ENCODE measurements around the gene SLC39A5. TPM values are rescaled to one million over a fixed set of nuclear protein-coding genes. Genes with fewer than 3 reads are reported as not detected.
A peak's percentile ranks its signal among the peaks of the same experiment; 100 is the strongest.

SLC39A5 gene
- total RNA-seq, 1 donor from 2014 or later, result 1.00 TPM

- peaks cover 30% of the 10 kb centered on the region for H3K36me3 Mint-ChIP-seq (ENCODE audit: low read depth)
- DNase-seq, result peak; percentile 21
Measured at GRCh38 chr12:56220611-56221231, 9.1 kb upstream of the SLC39A5 start.

DNA sequence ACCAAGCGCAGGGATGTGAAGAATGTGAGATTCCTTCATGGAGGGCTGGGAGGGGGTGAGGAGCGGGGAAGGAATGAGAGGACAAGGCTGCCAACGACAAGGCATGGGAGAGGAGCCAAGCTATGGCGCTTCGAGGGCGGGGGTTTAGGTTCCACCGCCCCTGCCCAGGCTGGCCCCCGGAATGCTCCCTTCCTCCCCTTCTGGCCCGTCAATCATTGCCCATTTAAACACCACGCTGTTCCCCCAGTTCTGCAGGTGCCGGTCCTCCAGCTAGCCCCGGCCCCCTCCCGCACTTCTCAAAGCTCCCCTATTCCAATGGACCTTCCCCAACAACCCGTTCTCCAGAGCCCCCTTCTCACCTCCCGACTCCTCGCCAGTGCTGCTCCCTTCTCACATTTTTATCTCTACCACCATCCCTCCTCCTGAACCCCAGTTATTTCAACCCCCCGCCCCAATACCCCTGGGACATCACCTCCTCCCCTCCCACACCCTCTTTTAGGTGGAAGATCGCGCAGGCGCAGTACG is 8.6 kb upstream of the SLC39A5 start:
- DNase-seq, result no peak
- Mint-ChIP-seq H3K36me3 (ENCODE audit: low read depth) (peaks cover 28% of the 10 kb centered on the region), H3K4me1 (peaks cover 55% of the 10 kb centered on the region), H3K27ac (peak overlapping the region; percentile 98), H3K9me3 (no peaks in the 10 kb centered on the region), H3K4me3 (peak overlapping the region; percentile 99), H3K27me3 (no peaks in the 10 kb centered on the region)
- intact Hi-C loops (cut with micrococcal nuclease), result loop anchor here (1.0 to 5.0 kb wide), 8 partner anchors 46 to 1300 kb away; partner anchors contain the start of genes COQ10A, CS, DDIT3 and MYL6
- ATAC-seq (ENCODE audit: low read depth), result peak; percentile 23
- ChIA-PET CTCF (interaction anchor here (0.6 to 4.0 kb wide), 13 partner anchors 12 to 483 kb away, joined by 3 to 52 read pairs (median 6); partner anchors contain the start of genes ANKRD52, ESYT1, GLS2 and PA2G4), POLR2A (interaction anchor here (0.7 to 4.0 kb wide), 40 partner anchors 9 to 939 kb away, joined by 3 to 111 read pairs (median 6); partner anchors contain the start of genes ANKRD52, BLOC1S1, CD63 and CNPY2)
- TF ChIP-seq CTCF (IDR thresholded peaks at IDR 0.05), result no peak

More at GRCh38 chr12:56220611-56221231, 9.1 kb upstream of the SLC39A5 start:
- Mint-ChIP-seq H3K27me3 (no peaks in the 10 kb centered on the region), H3K4me1 (peaks cover 57% of the 10 kb centered on the region), H3K4me3 (peak overlapping the region; percentile 99), H3K9me3 (no peaks in the 10 kb centered on the region), H3K27ac (peak overlapping the region; percentile 98)
- peak; percentile 13 for ATAC-seq (ENCODE audit: low read depth)
- POLR2A ChIA-PET, result interaction anchor here (0.7 to 4.0 kb wide), 25 partner anchors 9 to 938 kb away, joined by 3 to 111 read pairs (median 8); partner anchors contain the start of genes ANKRD52, BLOC1S1, CNPY2 and COQ10A
- intact Hi-C loops (cut with micrococcal nuclease), result loop anchor here (1.0 to 5.0 kb wide), 8 partner anchors 46 to 1300 kb away; partner anchors contain the start of genes COQ10A, CS, DDIT3 and MYL6
- CTCF ChIA-PET, result interaction anchor here (0.9 to 4.0 kb wide), 7 partner anchors 15 to 416 kb away, joined by 3 to 52 read pairs (median 8); partner anchors contain the start of genes ANKRD52, SMARCC2 and ZC3H10
- no peak for TF ChIP-seq CTCF (IDR thresholded peaks at IDR 0.05)

- intact Hi-C loops (cut with micrococcal nuclease), result loop anchor here (1.0 to 5.0 kb wide), 8 partner anchors 45 to 1299 kb away; partner anchors contain the start of genes COQ10A, CS, DDIT3 and MYL6
- TF ChIP-seq CTCF (IDR thresholded peaks at IDR 0.05), result no peak
- Mint-ChIP-seq H3K27me3 (no peaks in the 10 kb centered on the region), H3K4me1 (peaks cover 49% of the 10 kb centered on the region), H3K27ac (peak within 1 kb of the TSS; percentile 98), H3K36me3 (ENCODE audit: low read depth) (peaks cover 23% of the 10 kb centered on the region), H3K4me3 (peak within 1 kb of the TSS; percentile 99), H3K9me3 (no peaks in the 10 kb centered on the region)
- CTCF ChIA-PET, result interaction anchor here (0.6 to 4.0 kb wide), 15 partner anchors 13 to 484 kb away, joined by 3 to 52 read pairs (median 6); partner anchors contain the start of genes ANKRD52, ESYT1, GLS2 and PA2G4
- ATAC-seq (ENCODE audit: low read depth) (peak; percentile 77), DNase-seq (peak; percentile 93)
- POLR2A ChIA-PET, result interaction anchor here (0.5 to 4.0 kb wide), 49 partner anchors 10 to 1724 kb away, joined by 3 to 111 read pairs (median 5); partner anchors contain the start of genes ANKRD52, ATP5F1B, BLOC1S1 and CD63
Measured at GRCh38 chr12:56221757-56222530, 7.9 kb upstream of the SLC39A5 start, which contains the start of gene RNF41. TSS of gene RNF41 (minus strand) at chr12:56221922. CDS start at chr12:56214047, 7,875 bp downstream.

DNA sequence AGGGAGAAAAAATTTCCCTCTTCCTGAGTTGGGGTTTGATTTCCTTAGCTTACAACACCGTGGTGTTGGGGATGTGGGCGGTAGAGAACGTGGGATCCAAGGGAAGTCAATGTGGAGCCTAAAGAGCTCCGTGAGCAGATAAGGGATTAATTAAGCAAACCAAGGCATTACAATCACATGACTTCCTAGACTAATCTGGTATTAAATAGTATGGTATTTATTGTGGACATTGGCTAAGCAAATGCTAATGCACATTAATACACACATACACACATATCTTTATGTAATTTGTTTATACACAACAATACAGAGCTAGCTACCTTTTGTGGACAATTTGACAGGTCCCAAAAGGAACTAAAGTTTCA is 7.3 kb upstream of the SLC39A5 start:
- Mint-ChIP-seq H3K9me3 (no peaks in the 10 kb centered on the region), H3K27ac (peak overlapping the region; percentile 98), H3K27me3 (no peaks in the 10 kb centered on the region), H3K36me3 (ENCODE audit: low read depth) (peaks cover 24% of the 10 kb centered on the region), H3K4me1 (peaks cover 48% of the 10 kb centered on the region), H3K4me3 (peak overlapping the region; percentile 99)
- TF ChIP-seq CTCF (IDR thresholded peaks at IDR 0.05), result no peak
- intact Hi-C loops (cut with micrococcal nuclease), result loop anchor here (5.0 kb wide), 2 partner anchors 250 to 295 kb away; partner anchors contain the start of genes PYM1 and RAB5B
- ATAC-seq (ENCODE audit: low read depth) (no peak), DNase-seq (no peak)
- ChIA-PET CTCF (interaction anchor here (1.0 to 4.0 kb wide), 13 partner anchors 13 to 484 kb away, joined by 3 to 52 read pairs (median 6); partner anchors contain the start of genes ANKRD52, ESYT1, GLS2 and PA2G4), POLR2A (interaction anchor here (0.6 to 4.0 kb wide), 27 partner anchors 10 to 1723 kb away, joined by 3 to 111 read pairs (median 7); partner anchors contain the start of genes ANKRD52, CNPY2, COQ10A and ESYT1)
